ENCODE measurements around the gene SHOC2.
"Not testable (repeated sequence)": the region's sequence is repeated elsewhere in the genome, so short reads cannot be mapped to it uniquely, and the experiment has no call there.

Gene SHOC2

GRCh38 chr10:110900983-110901382 is 18.4 kb upstream of the SHOC2 start:
- in situ Hi-C loops (cut with MboI; ENCODE audit: low sequenced_read_pairs), result no loop called here

- in situ Hi-C loops (cut with MboI; ENCODE audit: low sequenced_read_pairs), result no loop called here
These were observed 17.2 kb upstream of the SHOC2 start for GRCh38 chr10:110901954-110902819.

- in situ Hi-C loops (cut with MboI; ENCODE audit: low sequenced_read_pairs), result no loop called here
These were observed 15.8 kb upstream of the SHOC2 start for GRCh38 chr10:110903280-110904278.

- in situ Hi-C loops (cut with MboI; ENCODE audit: low sequenced_read_pairs), result no loop called here
These were observed 9.3 kb upstream of the SHOC2 start for GRCh38 chr10:110910138-110910537.

GRCh38 chr10:110912374-110912773 is 7.0 kb upstream of the SHOC2 start:
- in situ Hi-C loops (cut with MboI; ENCODE audit: low sequenced_read_pairs), result no loop called here

GRCh38 chr10:110914431-110914830 is 5.0 kb upstream of the SHOC2 start:
- in situ Hi-C loops (cut with MboI; ENCODE audit: low sequenced_read_pairs), result no loop called here

GRCh38 chr10:110915035-110915434 is 4.4 kb upstream of the SHOC2 start:
- in situ Hi-C loops (cut with MboI; ENCODE audit: low sequenced_read_pairs), result no loop called here

GRCh38 chr10:110915600-110915999 is 3.8 kb upstream of the SHOC2 start:
- in situ Hi-C loops (cut with MboI; ENCODE audit: low sequenced_read_pairs), result not testable (repeated sequence)

GRCh38 chr10:110916554-110917346 is 2.7 kb upstream of the SHOC2 start:
- in situ Hi-C loops (cut with MboI; ENCODE audit: low sequenced_read_pairs), result no loop called here

- in situ Hi-C loops (cut with MboI; ENCODE audit: low sequenced_read_pairs), result no loop called here
These were observed 1.1 kb upstream of the SHOC2 start for GRCh38 chr10:110918269-110918642.

GRCh38 chr10:110918643-110919348 is 608 bp upstream of the SHOC2 start, which contains the start of gene BBIP1:
Gene BBIP1, minus strand, starts transcription at chr10:110919180. Its CDS starts 1,023 bp downstream, at chr10:110918157.
- in situ Hi-C loops (cut with MboI; ENCODE audit: low sequenced_read_pairs), result no loop called here

GRCh38 chr10:110919971-110920881 is 822 bp downstream of the SHOC2 start:
- in situ Hi-C loops (cut with MboI; ENCODE audit: low sequenced_read_pairs), result no loop called here

- in situ Hi-C loops (cut with MboI; ENCODE audit: low sequenced_read_pairs), result no loop called here
These were observed 4.6 kb downstream of the SHOC2 start for GRCh38 chr10:110923856-110924493.

GRCh38 chr10:110927461-110927860 is 8.1 kb downstream of the SHOC2 start:
- in situ Hi-C loops (cut with MboI; ENCODE audit: low sequenced_read_pairs), result no loop called here

GRCh38 chr10:110931769-110932381 is 12.5 kb downstream of the SHOC2 start:
- in situ Hi-C loops (cut with MboI; ENCODE audit: low sequenced_read_pairs), result no loop called here

GRCh38 chr10:110932505-110933180 is 13.2 kb downstream of the SHOC2 start:
- in situ Hi-C loops (cut with MboI; ENCODE audit: low sequenced_read_pairs), result no loop called here

- in situ Hi-C loops (cut with MboI; ENCODE audit: low sequenced_read_pairs), result no loop called here
These were observed 17.4 kb downstream of the SHOC2 start for GRCh38 chr10:110936757-110937156.

- in situ Hi-C loops (cut with MboI; ENCODE audit: low sequenced_read_pairs), result no loop called here
These were observed 20.0 kb downstream of the SHOC2 start for GRCh38 chr10:110939419-110939818.

All from HL-60/S4 treated with phorbol 12-myristate 13-acetate at 8.2 ng/mL for 4 days and 3 days (cell line).